Left ventricle myocardium superior (tissue), 1 donor: ENCODE results near the gene PLCB4. TPM values are rescaled to one million over a fixed set of nuclear protein-coding genes. Genes with fewer than 3 reads are reported as not detected.

Experiments used
- ATAC-seq: fragments of 200-7000 bp; cut with Tn5 transposase; one replicate; pipeline ENCODE4 v1.9.1; 2020; ENCODE audit warnings: mild to moderate bottlenecking, moderate library complexity
- DNase-seq: peaks from one replicate; pipeline ENCODE4 v3.0.0-alpha.2; 2020
- intact Hi-C: fragments of 100-400 bp; cut with micrococcal nuclease; formaldehyde crosslinking; loops from one replicate; pipeline ENCODE4 v1.11.0; 2022
- total RNA-seq: library from RNA; stranded (reverse); fragmentation: NEBNext Ultra II Directional; extraction: Animal tissue kit (Norgen Biotek cat#: 25700); gene quantifications from one replicate; pipeline ENCODE4 v1.2.1, GENCODE V29; 2021
- donor health status: DM: no; HTN: yes; CAD: no; lungs with severe emphysema.

PLCB4 gene
- total RNA-seq, 1 donor from 2014 or later = 29.1 TPM

DNA sequence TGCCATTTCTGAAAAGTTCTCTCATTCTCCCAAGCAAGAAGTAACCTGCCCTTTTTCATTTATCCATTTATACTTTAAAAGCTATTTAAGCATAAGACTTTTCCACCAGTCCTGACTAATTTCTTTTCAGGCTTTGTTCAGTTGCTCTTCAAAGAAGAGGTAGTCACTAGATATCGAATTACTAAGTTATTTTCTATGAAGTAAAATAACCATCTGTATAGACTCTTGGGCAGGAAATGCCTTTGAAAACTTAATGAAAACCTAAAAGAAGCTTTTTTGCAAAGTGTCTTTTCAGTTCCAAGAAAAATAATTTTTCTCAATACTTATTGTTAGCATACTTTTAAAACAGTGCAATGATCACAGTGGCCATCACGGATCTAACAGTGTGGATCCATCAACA lies 414.2 kb downstream of the PLCB4 start:
- no peak for ATAC-seq
- DNase-seq = no peak
- intact Hi-C loops = no loop called here

DNA sequence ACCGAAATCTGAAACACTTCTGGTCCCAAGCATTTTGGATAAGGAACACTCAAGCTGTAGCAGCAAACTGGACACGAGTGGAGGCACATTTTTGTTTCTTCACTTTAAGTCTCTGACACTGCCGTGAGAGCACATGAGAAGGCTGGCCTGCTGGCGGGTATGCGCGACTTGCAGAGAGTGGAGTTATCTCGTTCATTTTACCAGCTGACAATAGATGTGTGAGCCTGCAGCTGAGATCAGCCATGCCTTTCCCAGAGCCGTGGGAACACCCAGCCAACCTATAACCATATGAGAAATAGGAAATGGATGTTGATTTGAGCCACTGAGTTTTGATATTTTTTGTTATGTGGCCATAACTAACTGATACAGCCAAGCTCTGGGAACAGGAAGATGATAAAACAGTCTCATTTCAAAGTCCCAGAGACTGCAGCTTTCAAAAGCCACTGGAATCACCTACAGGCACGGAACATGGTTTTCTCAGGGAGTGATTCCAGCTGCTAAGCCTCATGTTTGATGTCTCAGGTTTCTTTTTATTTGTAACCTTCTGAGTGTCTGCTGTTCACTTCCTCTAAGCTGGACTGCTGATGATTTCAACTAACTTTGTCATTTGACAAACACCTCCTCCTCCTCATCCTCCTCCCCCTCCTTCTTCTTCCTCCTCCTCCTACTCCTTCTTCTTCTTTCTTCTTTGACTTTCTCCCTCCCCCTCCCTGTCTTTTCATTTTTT lies 416.9 kb downstream of the PLCB4 start:
- ATAC-seq (no peak), DNase-seq (no peak)
- intact Hi-C loops = no loop called here

DNA sequence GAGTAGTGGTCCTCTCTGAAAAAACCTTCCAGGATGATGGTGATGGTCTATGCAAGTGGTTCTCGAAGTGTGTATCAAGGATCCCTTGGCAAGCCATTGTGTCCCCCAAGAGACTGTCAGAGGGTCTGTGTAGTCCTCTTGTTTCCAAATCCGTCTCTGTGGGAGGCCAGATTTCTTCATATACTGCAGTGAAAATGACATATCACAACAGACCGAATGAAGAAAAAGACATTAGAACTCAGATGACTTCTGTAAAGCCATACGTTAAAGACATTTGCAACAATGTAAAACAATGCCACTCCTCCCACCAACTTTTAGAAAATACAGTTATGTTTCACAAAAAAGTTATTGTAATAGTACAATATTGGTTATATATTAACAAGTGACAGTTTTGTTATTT lies 418.3 kb downstream of the PLCB4 start:
- intact Hi-C loops = no loop called here
- ATAC-seq (no peak), DNase-seq (no peak)

DNA sequence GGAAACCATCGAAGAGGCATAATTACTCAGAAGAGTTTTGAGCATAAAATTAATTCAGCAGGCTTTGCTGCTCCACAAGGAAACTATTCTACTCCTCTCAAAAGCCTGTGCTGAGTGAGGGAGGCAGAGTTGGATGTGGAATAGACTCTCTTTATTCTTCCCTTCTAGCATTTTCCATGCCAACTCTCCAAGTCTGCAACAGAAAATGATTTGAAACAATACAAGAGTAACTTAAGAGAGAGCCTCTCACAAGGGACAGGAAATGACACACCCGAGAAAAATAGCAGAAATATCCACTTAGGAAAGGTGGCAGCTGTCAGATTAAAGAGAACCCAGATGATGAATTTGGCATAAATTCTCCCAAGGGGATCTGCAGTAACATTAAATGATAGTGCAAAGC lies 419.2 kb downstream of the PLCB4 start:
- DNase-seq (no peak), ATAC-seq (no peak)
- intact Hi-C loops = no loop called here

DNA sequence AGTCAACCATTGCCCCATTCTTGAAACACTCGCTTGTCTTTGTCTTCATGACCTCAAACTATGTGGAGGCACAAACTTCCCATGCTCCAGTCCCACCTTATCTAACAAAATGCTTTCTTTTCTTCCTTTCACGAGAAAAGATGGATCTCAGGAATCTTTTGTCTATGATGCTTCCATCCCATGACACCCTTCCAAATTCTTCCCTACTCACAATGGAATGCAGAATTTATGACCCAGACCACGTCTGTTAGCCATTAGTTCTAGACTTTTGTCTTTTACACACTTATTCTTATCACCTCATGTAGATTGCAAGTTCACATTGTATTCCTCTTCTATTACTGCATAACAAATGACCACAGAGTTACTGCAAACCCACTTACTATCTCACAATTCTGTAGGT lies 421.3 kb downstream of the PLCB4 start:
- intact Hi-C loops = no loop called here
- no peak for ATAC-seq
- DNase-seq = no peak

DNA sequence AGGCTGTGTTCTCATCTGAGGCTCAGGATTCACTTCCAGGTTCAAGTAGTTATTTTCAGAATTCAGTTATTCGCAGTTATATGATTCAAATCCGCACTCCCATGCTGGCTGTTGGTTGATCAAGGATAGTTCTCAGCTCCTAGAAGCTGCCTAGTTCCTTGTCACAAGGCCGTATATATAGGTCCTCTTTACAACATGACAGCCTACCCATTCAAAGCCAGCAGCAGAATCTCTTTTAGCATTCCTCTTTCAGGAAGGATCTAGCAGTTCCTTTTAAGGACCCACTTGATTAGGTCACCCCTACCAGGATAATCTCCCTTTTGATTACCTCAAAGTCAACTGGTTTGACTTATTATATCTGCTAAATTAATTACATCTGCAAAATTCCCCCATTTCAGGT lies 421.7 kb downstream of the PLCB4 start:
- DNase-seq = no peak
- no peak for ATAC-seq
- intact Hi-C loops = no loop called here

DNA sequence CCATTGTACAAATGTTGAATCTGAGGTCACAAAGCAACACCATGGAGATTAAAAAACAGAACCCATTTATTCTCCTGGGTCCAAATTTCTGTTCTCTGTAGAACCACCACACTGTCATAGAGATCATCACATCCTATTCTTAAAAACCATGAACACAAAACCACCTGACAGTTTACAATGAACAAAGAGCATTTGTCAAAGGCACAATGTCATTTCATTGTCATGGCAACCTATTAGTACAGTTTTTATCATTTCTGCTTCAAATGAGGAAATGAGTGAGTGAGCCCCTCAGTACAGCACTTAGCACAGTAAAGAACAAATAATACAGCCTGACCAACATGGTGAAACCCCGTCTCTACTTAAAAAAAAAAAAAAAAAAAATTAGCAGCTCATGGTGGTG lies 422.4 kb downstream of the PLCB4 start:
- ATAC-seq = no peak
- DNase-seq = no peak
- intact Hi-C loops = no loop called here

DNA sequence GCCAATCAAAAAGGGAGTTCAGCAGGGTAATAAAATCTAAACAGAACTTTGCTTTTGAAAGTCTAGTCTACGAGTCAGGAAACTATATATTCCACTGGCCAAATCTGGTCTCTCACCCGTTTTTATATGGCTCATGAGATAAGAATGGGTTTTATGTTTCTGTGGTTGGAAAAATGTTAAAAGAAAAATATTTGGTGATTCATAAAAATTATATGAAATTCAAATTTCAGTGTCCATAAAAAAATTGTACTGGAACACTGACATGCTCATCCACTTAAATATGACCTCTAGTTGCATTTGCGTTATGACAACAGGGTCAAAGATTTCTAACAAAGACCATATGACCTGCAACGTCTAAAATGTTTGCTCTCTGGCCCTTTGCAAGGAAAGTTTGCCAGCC lies 423.2 kb downstream of the PLCB4 start:
- intact Hi-C loops = no loop called here
- no peak for ATAC-seq

DNA sequence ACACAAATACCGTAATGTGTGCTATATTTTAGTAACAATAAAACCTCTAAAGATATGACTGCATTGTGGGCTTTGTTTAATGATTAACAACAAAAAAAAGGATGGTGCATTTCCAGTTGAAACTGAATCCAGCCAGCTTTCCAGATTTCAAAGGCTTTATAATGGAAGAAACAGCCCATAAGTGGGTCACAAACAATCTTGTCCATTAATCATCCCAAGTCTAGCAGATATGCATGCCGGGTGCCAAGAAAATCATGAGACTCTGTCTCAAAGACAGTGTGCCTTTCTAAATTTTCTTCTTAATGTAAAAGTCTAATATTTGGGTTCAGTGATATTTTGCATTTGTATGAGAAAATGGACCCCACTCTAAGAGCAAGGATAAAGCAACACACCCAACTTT lies 424.9 kb downstream of the PLCB4 start:
- DNase-seq = no peak
- no peak for ATAC-seq
- intact Hi-C loops = no loop called here

More for the DNA sequence above, 423.2 kb downstream of the PLCB4 start:
- no peak for DNase-seq

DNA sequence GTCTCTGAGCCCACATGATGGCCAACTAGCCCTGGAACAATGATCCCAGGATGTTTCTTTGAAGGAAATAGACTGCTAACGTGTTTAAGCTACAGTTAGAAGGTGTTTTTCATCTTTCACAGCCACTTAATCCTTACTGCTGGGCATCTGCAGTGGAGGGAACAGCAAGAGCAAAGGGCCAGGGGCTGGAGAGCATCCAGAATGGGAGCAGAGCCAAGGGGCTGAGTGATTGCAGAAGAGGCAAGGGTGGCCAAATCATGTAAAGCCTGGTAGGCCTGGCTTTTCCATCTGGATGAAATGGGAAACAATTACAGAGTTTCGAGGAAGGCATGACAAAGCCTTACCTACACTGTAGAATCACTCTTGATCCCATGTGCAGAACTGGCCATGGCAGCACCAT lies 426.8 kb downstream of the PLCB4 start:
- peak; percentile 48 for ATAC-seq
- no peak for DNase-seq
- intact Hi-C loops = no loop called here

DNA sequence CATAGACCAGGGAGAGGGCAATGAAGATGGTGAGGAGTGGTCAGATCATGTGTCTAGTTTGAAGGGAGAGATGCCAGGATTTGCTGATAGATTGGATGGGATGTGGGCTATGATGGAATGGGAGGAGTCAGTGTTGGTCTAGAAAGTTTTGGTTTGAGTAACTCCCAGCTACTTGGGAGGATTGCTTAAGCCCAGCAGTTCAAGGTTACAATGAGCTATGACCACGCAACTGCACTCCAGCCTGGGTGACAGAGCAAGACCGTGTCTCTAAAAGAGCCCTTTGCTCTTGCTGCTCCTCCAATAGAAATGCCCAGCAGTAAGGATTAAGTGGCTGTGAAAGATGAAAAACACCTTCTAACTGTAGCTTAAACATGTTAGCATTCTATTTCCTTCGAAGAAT lies 427.3 kb downstream of the PLCB4 start:
- intact Hi-C loops = no loop called here
- ATAC-seq = no peak
- no peak for DNase-seq

DNA sequence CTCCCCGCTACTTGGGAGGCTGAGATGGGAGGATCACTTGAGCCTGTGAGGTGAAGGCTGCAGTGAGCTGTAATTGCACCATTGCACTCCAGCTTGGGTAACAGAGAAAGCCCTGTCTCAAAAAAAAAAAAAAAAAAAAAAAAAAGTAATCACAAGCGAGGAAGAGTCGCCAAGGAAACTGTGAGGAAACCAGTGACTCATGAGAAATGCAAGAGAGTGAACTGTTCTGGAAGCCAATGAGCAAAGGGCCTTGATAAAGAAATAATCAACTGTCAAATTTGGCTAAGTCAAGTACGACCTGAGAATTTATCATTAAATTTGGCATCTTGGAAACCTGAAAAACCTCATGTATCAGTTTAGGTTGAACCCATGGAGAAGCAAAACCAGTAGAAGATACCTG lies 429.4 kb downstream of the PLCB4 start:
- intact Hi-C loops = no loop called here
- ATAC-seq (no peak), DNase-seq (no peak)

DNA sequence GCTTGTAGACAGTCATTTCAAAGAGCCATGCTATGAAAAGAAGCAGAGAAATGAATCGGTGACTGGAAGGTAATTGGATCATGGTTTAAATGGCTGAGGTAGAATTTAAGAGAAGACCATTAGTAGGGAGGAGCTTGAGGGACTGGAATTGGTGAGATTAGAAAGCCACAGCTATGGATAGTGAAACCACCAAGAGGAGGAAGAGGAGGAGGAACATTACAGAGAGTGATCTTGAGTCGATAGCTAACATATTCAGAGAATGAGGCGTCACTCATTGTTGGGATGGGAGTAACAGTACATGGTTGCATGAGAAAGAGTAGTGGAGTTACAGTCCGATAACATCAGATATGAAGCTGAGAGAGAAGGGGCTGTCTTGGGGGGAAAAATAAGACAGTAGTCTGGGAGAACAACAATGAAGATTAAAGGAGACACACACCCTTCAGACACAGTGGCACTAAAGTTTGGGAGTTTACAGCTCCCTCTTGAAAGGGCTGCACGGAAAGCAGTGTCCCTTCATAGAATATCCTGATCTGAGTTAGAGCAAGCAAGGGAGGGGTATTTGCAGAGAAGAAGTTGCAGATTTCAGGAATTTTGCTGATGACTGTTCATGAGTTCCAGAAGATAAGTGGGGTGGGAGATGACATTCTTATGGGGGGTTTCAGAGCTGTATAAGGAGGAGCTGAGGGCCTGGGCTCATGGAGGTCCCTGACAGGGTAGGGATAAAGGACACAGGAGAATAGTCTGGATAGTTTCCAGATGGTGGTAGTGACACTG lies 430.4 kb downstream of the PLCB4 start:
- ATAC-seq (no peak), DNase-seq (no peak)
- intact Hi-C loops = no loop called here

DNA sequence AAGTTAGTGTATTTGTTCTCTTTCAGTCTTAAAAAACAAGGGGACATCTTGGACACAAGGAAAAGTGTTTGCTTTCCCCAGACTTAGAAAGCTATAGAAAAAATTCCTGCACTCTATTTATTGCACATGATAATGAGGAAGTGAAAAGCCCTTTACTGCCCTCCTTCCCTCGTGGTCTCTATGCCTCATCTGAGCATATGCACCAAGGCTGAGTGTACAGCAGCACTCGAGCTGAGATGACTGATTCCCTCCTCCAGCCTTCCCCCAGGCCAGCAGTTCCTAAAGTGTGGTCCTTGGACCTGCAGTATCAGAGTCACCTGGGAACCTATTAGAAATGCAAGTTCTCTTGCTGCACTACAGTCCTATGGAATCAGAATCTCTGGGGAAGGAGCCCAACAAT lies 431.2 kb downstream of the PLCB4 start:
- no peak for DNase-seq
- no peak for ATAC-seq
- intact Hi-C loops = no loop called here

DNA sequence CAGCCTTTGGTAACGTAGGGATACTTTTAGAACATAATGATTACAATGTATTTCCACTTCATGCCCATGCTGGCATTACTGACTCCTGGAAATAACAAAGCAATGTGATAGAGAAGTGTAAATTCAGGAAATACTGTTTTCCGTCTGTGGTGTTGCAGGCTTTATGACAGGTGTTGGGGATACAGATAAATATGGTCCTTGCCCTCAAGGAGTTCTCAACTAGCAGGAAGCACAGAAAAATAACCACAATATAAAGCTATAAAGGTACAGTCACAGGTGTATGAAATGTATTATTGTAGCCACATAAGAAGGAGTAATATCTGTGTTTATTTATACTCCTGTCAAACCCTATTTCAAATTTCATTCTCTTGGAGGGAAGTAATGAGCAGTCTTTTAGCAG lies 432.6 kb downstream of the PLCB4 start:
- ATAC-seq (no peak), DNase-seq (no peak)
- intact Hi-C loops = no loop called here

DNA sequence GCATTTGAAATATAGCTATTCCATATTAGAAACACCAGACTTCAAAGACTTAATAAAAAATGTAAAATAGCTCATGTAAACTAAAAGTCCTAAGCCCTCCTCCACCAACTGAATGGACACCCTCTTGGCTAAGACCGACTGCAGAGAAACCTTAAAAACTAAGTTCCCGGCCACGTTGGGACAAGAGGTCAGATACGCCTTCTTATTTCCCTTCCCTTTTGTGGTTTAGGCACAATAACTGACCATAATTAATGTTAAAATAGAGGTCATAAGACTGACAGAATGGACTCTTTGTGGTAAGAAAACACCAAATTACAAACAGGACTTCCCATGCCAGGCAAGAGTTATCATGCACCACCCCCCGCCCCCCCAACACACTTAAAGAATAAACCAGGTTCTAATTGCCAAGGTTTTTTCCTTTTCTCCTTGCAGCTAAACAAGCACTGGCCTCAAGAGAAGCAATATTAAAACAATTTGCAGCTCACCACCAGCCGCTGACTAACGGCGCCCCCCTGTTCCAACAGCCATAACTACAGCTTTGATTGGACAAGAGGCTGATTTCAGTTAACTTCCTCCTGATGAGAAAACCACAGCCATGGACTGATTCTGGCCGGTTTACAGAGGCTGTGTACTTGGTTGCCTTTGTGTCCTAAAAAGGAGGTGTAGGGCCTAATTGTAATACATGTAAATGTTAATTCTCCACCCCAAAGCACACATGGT lies 434.8 kb downstream of the PLCB4 start:
- intact Hi-C loops = no loop called here

DNA sequence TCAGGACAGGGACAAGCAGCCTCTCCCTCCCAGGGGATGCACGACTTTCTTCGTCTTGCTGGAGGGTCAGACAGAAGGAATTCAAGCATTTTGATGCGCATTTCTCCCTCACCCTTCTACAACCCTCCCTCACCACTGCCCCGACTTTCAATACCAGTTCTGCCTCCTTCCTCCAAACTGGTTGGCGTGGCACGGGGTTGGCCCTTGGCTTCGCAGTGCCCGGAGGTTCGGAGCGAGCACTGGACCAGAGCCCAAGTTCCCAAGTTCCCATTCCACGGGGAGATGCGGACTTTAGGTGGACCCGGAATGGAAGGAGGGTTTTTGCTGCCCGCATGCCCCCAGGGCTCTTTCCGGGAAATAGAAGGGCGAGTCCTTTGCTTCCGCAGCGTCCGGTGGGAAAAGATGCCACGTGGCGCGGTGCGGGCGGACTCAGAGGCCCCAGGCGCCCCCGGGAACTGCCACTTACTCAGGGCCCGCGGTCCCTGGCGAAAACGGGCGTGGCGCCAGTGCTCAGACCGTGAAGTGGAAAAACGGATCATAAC lies 437.5 kb downstream of the PLCB4 start:
- DNase-seq (no peak), ATAC-seq (no peak)

More for the DNA sequence above, 434.8 kb downstream of the PLCB4 start:
- no peak for ATAC-seq
- DNase-seq = no peak

DNA sequence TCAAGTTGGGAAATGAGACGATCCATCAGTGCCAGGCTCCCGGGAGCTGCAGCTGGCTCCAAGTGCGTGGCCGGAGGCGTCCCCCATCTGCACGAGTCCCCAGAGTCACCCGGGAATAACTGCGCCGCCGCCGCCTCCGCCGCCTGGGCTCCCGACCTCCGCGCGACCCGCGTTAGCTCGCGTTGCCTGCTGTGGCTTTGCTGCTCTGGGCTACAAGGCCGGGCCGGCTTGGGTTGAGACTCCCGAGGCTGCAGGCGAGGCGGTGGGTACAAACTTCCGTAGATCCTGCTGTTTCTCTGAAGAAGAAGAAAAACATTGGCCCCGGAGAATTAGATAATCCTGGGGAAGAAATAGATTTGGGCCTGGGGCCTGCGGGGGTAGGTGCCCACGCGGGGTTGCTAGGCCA lies 438.1 kb downstream of the PLCB4 start:
- ATAC-seq (no peak), DNase-seq (peak; percentile 31)
- intact Hi-C loops = no loop called here

More for the DNA sequence above, 437.5 kb downstream of the PLCB4 start:
- intact Hi-C loops = no loop called here

DNA sequence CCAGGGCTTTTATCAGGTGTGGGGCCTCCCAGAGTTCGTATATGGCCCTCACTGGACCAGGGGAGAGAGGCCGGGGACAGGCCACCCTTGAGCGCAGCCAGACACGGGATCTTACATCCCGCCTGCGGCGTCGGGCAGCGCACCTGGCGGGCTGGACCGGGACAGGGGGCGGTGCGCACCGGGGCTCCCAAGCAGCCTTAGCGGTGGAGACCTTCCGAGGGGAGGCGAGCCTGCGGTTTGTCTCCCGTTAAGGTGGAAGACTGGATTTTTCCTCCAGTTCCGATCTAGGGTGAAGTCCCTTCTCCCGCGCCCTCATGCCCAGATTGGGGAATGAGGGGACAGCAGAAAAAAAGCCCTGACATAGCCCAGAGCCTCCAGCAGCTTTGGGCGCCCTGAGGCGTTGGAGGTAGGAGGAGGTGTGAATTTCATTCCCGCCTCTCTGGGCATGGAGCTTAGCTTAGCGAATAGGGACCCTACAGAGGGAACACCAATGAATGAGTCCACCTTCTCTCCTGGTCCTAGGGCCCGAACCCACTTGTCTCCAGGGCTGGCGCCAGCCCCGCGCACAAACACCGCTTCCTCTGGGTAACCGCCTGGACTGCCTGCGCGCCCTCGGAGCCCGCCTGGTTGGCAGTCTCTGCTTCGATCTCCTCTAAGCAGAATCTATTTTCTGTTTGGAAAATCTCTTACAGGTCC lies 438.8 kb downstream of the PLCB4 start:
- DNase-seq (no peak), ATAC-seq (no peak)
- intact Hi-C loops = no loop called here
